HCT116 (cell line): ENCODE data around the gene LZTS3. TPM values are rescaled to one million over a fixed set of nuclear protein-coding genes. Genes with fewer than 3 reads are reported as not detected.

Source experiments
- ATAC-seq: fragments of 200-7000 bp; cut with Tn5 transposase; 2 replicates; pipeline ENCODE4 v1.9.1; 2020; ENCODE audit warnings: mild to moderate bottlenecking, moderate library complexity
- BruUV-seq: library from RNA; stranded (reverse); fragments of 400-500 nt; replicated peaks from 2 replicates; lab custom pipeline; 2021; lab: Mats Ljungman, UMichigan
- CTCF ChIA-PET: fragments of 300-600 bp; sonication (Branson Sonifier 250); formaldehyde crosslinking; loops from one replicate; lab custom pipeline; 2021; ENCODE audit warnings: antibody characterized with exemption; lab: Charles Lee
- POLR2A ChIA-PET: fragments of 300-600, 350-600 bp; sonication (Branson Sonifier 250); formaldehyde crosslinking; loops from one replicate; lab custom pipeline; 2021; ENCODE audit warnings: antibody characterized with exemption; lab: Charles Lee
- RAD21 ChIA-PET, 2 experiments: fragments of 300-600 bp; sonication (Branson Sonifier 250); formaldehyde crosslinking; loops; one replicate each; lab custom pipeline; 2023; ENCODE audit warnings: low total read pairs in 2 of 2; ENCODE audit not compliant: uncharacterized antibody in 2 of 2, unreplicated experiment in 2 of 2, low non-redundant PET in 1 of 2; lab: Charles Lee
- DNase-seq: peaks from one replicate; pipeline ENCODE4 v3.0.0-alpha.2; 2010; ENCODE audit warnings: low read depth, low spot score
- H2AFZ ChIP-seq: fragments of 200-600 bp; shearing (Covaris generic), sonication (generic); 2 replicates; pipeline ENCODE4 v1.6.1; 2017; ENCODE audit warnings: low read depth, mixed run types, mixed read lengths, antibody characterized with exemption, low read length; ENCODE audit not compliant: poor library complexity, severe bottlenecking
- H3K27ac ChIP-seq: 2 replicates; pipeline ENCODE4 v1.5.1; 2012; ENCODE audit warnings: low read depth, low read length
- H3K27me3 ChIP-seq: fragments of 200-600 bp; sonication (generic); 2 replicates; pipeline ENCODE4 v1.6.1; 2016; ENCODE audit warnings: mixed run types, low read length, mixed read lengths; ENCODE audit not compliant: insufficient read depth
- H3K36me3 ChIP-seq, 2 experiments: fragments of 200-500 bp in 1 of 2; fragments of 200-600 bp in 1 of 2; sonication (Bioruptor generic) in 1 of 2; sonication (generic) in 1 of 2; 2 replicates each; pipeline versions ENCODE4 v1.5.1 to v1.6.1; 2014 to 2016; ENCODE audit warnings: low read length in 2 of 2, inconsistent platforms in 1 of 2, mixed read lengths in 1 of 2, mixed run types in 1 of 2; ENCODE audit not compliant: insufficient read depth in 2 of 2, control insufficient read depth in 1 of 2
- H3K4me1 ChIP-seq, 2 experiments: fragments of 200-600 bp in 1 of 2; sonication (generic) in 1 of 2; 2 replicates each; pipeline versions ENCODE4 v1.5.1 to v1.6.1; 2012 to 2017; ENCODE audit warnings: low read length in 2 of 2, inconsistent platforms in 1 of 2, mild to moderate bottlenecking in 1 of 2, mixed read lengths in 1 of 2, mixed run types in 1 of 2, moderate library complexity in 1 of 2; ENCODE audit not compliant: insufficient read depth in 2 of 2, control insufficient read depth in 1 of 2
- H3K4me2 ChIP-seq: fragments of 200-600 bp; sonication (generic); 2 replicates; pipeline ENCODE4 v1.6.1; 2017; ENCODE audit warnings: mixed run types, low read length, mixed read lengths
- H3K4me3 ChIP-seq, 2 experiments: fragments of 200-600 bp in 1 of 2; sonication (generic) in 1 of 2; replicated peaks in 1 of 2; 2 replicates each; pipeline ENCODE4 v1.5.1; 2011 to 2016; ENCODE audit warnings: low read length in 2 of 2, control low read depth in 1 of 2, low read depth in 1 of 2, mild to moderate bottlenecking in 1 of 2, mixed read lengths in 1 of 2, mixed run types in 1 of 2
- H3K79me2 ChIP-seq: fragments of 200-600 bp; sonication (generic); 2 replicates; pipeline ENCODE4 v1.6.1; 2017; ENCODE audit warnings: mild to moderate bottlenecking, mixed run types, low read length, moderate library complexity, mixed read lengths; ENCODE audit not compliant: insufficient read depth
- H3K9ac ChIP-seq: fragments of 200-600 bp; sonication (generic); 2 replicates; pipeline ENCODE4 v1.6.1; 2016; ENCODE audit warnings: low read length, mixed read lengths
- H3K9me2 ChIP-seq: fragments of 200-600 bp; sonication (generic), shearing (Covaris generic); 2 replicates; pipeline ENCODE4 v1.6.1; 2017; ENCODE audit warnings: mixed run types, mild to moderate bottlenecking, moderate library complexity; ENCODE audit not compliant: insufficient read depth
- H3K9me3 ChIP-seq, 2 experiments: fragments of 200-500 bp in 1 of 2; fragments of 200-600 bp in 1 of 2; sonication (Bioruptor generic) in 1 of 2; sonication (generic) in 1 of 2; 2 replicates each; pipeline ENCODE4 v1.6.1; 2014 to 2017; ENCODE audit warnings: low read length in 2 of 2, mixed read lengths in 2 of 2, inconsistent platforms in 1 of 2, low read depth in 1 of 2, mild to moderate bottlenecking in 1 of 2, mixed run types in 1 of 2, moderate library complexity in 1 of 2; ENCODE audit not compliant: control insufficient read depth in 1 of 2, insufficient read depth in 1 of 2
- H4K20me1 ChIP-seq: fragments of 200-600 bp; sonication (generic), shearing (Covaris generic); 2 replicates; pipeline ENCODE4 v1.6.1; 2017; ENCODE audit warnings: mixed run types, mild to moderate bottlenecking, moderate library complexity; ENCODE audit not compliant: insufficient read depth
- CBX3 ChIP-seq: IDR thresholded peaks from 2 replicates; pipeline ENCODE4 v1.6.1; 2012; ENCODE audit warnings: low read depth
- CEBPB ChIP-seq: IDR thresholded peaks from 2 replicates; pipeline ENCODE4 v1.6.1; 2012; ENCODE audit warnings: low read depth
- CTCF ChIP-seq, 3 experiments: fragments of 200-600 bp in 1 of 3; sonication (generic) in 1 of 3; IDR thresholded peaks in 2 of 3; conservative IDR thresholded peaks in 1 of 3; 2 replicates each; pipeline ENCODE4 v1.5.1; 2012 to 2017; ENCODE audit warnings: low read depth in 2 of 3, low read length in 2 of 3, antibody characterized with exemption in 1 of 3, borderline replicate concordance in 1 of 3, control low read depth in 1 of 3, mild to moderate bottlenecking in 1 of 3, mixed read lengths in 1 of 3, mixed run types in 1 of 3, moderate library complexity in 1 of 3; ENCODE audit not compliant: insufficient read depth in 1 of 3
- EGR1 ChIP-seq: IDR thresholded peaks from 2 replicates; pipeline ENCODE4 v1.6.1; 2012; ENCODE audit warnings: low read depth
- ELF1 ChIP-seq: IDR thresholded peaks from 2 replicates; pipeline ENCODE4 v1.6.1; 2012; ENCODE audit warnings: low read depth, borderline replicate concordance
- EZH2 ChIP-seq: fragments of 200-600 bp; sonication (generic); IDR thresholded peaks from 2 replicates; pipeline ENCODE4 v1.6.1; 2017; ENCODE audit warnings: antibody characterized with exemption, mixed run types
- FOSL1 ChIP-seq: IDR thresholded peaks from 2 replicates; pipeline ENCODE4 v1.6.1; 2012; ENCODE audit warnings: low read depth
- JUND ChIP-seq: IDR thresholded peaks from 2 replicates; pipeline ENCODE4 v1.6.1; 2012
- POLR2A ChIP-seq: IDR thresholded peaks from 2 replicates; pipeline ENCODE4 v1.7.0; 2011; ENCODE audit warnings: borderline replicate concordance; ENCODE audit not compliant: insufficient read depth, insufficient read length; ENCODE audit errors: extremely low read depth
- POLR2AphosphoS5 ChIP-seq: IDR thresholded peaks from 2 replicates; pipeline ENCODE4 v1.6.1; 2011; ENCODE audit warnings: mild to moderate bottlenecking, low read depth, low read length, moderate library complexity
- RAD21 ChIP-seq: IDR thresholded peaks from 2 replicates; pipeline ENCODE4 v1.6.1; 2012; ENCODE audit warnings: low read depth, mild to moderate bottlenecking
- SIN3A ChIP-seq: IDR thresholded peaks from 2 replicates; pipeline ENCODE4 v1.6.1; 2012; ENCODE audit warnings: low read depth
- SP1 ChIP-seq: IDR thresholded peaks from 2 replicates; pipeline ENCODE4 v1.6.1; 2012; ENCODE audit warnings: low read depth
- YY1 ChIP-seq: IDR thresholded peaks from 2 replicates; pipeline ENCODE4 v1.6.1; 2011; ENCODE audit warnings: low read length, low read depth, moderate library complexity, mild to moderate bottlenecking; ENCODE audit not compliant: insufficient replicate concordance; ENCODE audit errors: extremely low read depth
- ZFX ChIP-seq: fragments of 450-650 bp; IDR thresholded peaks from 2 replicates; pipeline ENCODE4 v1.6.1; 2017
- ZNF274 ChIP-seq: fragments of 200-500 bp; sonication (Bioruptor generic); IDR thresholded peaks from 2 replicates; pipeline ENCODE4 v1.6.1; 2014; ENCODE audit warnings: mild to moderate bottlenecking, low read depth, low read length, inconsistent platforms
- intact Hi-C: fragments of 100-400 bp; cut with micrococcal nuclease; formaldehyde crosslinking; loops from 2 replicates; pipeline ENCODE4 v1.10.0; 2022
- total RNA-seq: library from RNA; stranded (reverse); gene quantifications from one replicate; pipeline ENCODE4 v1.2.1, GENCODE V29; 2021; ENCODE audit not compliant: unreplicated experiment
- TF ChIP-seq, protein P1 (sequence below): IDR thresholded peaks from 2 replicates; pipeline ENCODE4 v1.6.1; 2012
- TF ChIP-seq, protein P2 (sequence below): IDR thresholded peaks from 2 replicates; pipeline ENCODE4 v1.6.1; 2012

Gene LZTS3
- total RNA-seq, 1 experiment from 2014 or later, result 5.2 TPM

- Histone ChIP-seq H3K27me3 (no peaks in the 10 kb centered on the region), H3K79me2 (peaks cover 4% of the 10 kb centered on the region), H3K27ac (no peak overlapping the region), H3K9ac (no peak overlapping the region), H2AFZ (no peak overlapping the region), H4K20me1 (no peaks in the 10 kb centered on the region), H3K4me1 (peaks cover 0 to 15% of the 10 kb centered on the region in 2 experiments; a peak in 1 of 4 replicates), H3K4me2 (no peak overlapping the region), H3K36me3 (no peaks in the 10 kb centered on the region), H3K9me3 (no peaks in the 10 kb centered on the region), H3K4me3 (no peak overlapping the region), H3K9me2 (no peaks in the 10 kb centered on the region)
- POLR2A ChIA-PET, result no interaction called here
- TF ChIP-seq CEBPB (no peak), SIN3A (no peak), POLR2A (no peak), ZFX (no peak), POLR2AphosphoS5 (no peak), ELF1 (no peak), EZH2 (no peak), RAD21 (no peak), ZNF274 (no peak), EGR1 (no peak), JUND (no peak), FOSL1 (no peak), CBX3 (no peak), SP1 (no peak), CTCF (IDR thresholded peaks at IDR 0.05 in 2 of 3, conservative IDR thresholded peaks at IDR 0.05 in 1 of 3; ENCODE audit: borderline replicate concordance in 1 of 3, insufficient read depth in 1 of 3, low read depth in 2 of 3, low read length in 2 of 3) (no peak), YY1 (no peak)
- TF ChIP-seq, protein P1, sequence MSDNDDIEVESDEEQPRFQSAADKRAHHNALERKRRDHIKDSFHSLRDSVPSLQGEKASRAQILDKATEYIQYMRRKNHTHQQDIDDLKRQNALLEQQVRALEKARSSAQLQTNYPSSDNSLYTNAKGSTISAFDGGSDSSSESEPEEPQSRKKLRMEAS, result no peak
- TF ChIP-seq, protein P2, sequence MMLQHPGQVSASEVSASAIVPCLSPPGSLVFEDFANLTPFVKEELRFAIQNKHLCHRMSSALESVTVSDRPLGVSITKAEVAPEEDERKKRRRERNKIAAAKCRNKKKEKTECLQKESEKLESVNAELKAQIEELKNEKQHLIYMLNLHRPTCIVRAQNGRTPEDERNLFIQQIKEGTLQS, result no peak
- no TSS peak for BruUV-seq
- CTCF ChIA-PET, result no interaction called here
- RAD21 ChIA-PET, result no interaction called here
- ATAC-seq (no peak), DNase-seq (no peak)
- intact Hi-C loops, result no loop called here
Measured at GRCh38 chr20:3164043-3164762, 9.1 kb downstream of the LZTS3 start.
